DMS 273 treated with DMSO at 0.1 percent for 48 hours (cell line): ENCODE measurements around the gene KIAA1191.
"Not testable (repeated sequence)": the region's sequence is repeated elsewhere in the genome, so short reads cannot be mapped to it uniquely, and the experiment has no call there.

ENCODE experiments used
- DNase-seq: peaks from one replicate; lab custom pipeline; 2025; lab: John Stamatoyannopoulos, UW

KIAA1191 gene

DNA sequence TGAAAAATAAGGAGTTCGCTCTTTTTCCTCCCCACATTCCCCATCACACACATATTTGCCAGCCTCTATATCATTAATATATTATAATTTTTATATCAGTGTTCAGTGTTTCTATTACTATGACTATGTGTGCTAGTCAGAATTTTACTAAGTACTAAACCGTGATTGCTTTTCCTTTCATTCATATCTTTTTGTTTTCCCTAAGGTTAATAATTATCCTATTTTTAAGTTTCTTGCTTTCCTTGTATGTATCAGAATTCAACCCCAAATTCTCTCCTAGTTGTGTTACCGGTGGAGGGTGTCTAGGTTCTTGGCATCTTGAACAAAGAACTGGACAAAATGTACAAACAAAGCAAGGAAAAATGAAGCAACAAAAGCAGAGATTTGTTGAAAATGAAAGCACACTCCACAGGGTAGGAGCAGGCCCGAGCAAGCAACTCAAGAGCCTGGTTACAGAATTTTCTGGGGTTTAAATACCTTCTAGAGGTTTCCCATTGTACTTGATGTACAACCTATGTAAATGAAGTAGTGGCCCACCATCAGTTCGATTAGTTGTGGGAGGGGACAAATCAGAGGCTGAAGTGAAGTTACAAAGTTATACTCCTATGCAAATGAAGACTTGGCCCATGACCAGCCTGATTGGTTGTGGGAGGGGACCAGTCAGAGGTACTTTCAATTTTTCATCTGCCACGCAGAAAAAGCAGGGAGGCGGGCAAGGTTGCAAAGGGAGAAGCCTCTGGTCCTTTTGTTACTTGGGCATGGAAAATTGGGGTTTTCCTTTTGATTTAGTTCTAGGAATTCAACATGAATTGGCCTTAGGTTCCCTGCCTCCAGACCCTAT, 43.8 kb downstream of the KIAA1191 start:
- DNase-seq, result no peak

DNA sequence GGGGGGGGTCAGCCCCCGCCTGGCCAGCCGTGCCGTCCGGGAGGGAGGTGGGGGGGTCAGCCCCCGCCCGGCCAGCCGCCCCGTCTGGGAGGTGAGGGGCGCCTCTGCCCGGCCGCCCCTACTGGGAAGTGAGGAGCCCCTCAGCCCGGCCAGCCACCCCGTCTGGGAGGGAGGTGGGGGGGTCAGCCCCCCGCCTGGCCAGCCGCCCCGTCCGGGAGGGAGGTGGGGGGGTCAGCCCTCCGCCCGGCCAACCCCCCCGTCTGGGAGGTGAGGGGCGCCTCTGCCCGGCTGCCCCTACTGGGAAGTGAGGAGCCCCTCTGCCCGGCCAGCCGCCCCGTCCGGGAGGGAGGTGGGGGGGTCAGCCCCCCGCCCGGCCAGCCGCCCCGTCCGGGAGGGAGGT, 56.2 kb downstream of the KIAA1191 start:
- DNase-seq, result not testable (repeated sequence)
